Activated CD4-positive, alpha-beta memory T cell treated with anti-CD3 and anti-CD28 coated beads, Interleukin-2, amount 10 ng/mL, durations not matched to agents 7 days and 5 days (primary cell): ENCODE results near the gene ZNF565. TPM values are rescaled to one million over a fixed set of nuclear protein-coding genes. Genes with fewer than 3 reads are reported as not detected.
"Not testable (repeated sequence)": the region's sequence is repeated elsewhere in the genome, so short reads cannot be mapped to it uniquely, and the experiment has no call there.

ENCODE experiments used
- CTCF ChIA-PET: fragments of 350-600 bp; sonication (Branson Sonifier 250); formaldehyde crosslinking; loops from one replicate; lab custom pipeline; 2021; ENCODE audit warnings: antibody characterized with exemption, inconsistent platforms; lab: Charles Lee
- POLR2A ChIA-PET: fragments of 350-600 bp; sonication (Branson Sonifier 250); formaldehyde crosslinking; loops from one replicate; lab custom pipeline; 2021; ENCODE audit warnings: antibody characterized with exemption; lab: Charles Lee
- DNase-seq: peaks from one replicate; pipeline ENCODE4 v3.0.0-alpha.2; 2020
- H3K27ac Mint-ChIP-seq: one replicate; pipeline ENCODE4 v1.8.0; 2021; ENCODE audit warnings: mild to moderate bottlenecking, mixed read lengths
- H3K27me3 Mint-ChIP-seq: one replicate; pipeline ENCODE4 v1.8.0; 2021; ENCODE audit warnings: mixed read lengths
- H3K36me3 Mint-ChIP-seq: one replicate; pipeline ENCODE4 v1.8.0; 2021; ENCODE audit warnings: low read depth, mixed read lengths
- H3K4me1 Mint-ChIP-seq: one replicate; pipeline ENCODE4 v1.8.0; 2021; ENCODE audit warnings: mixed read lengths
- H3K4me3 Mint-ChIP-seq: one replicate; pipeline ENCODE4 v1.8.0; 2021; ENCODE audit warnings: mild to moderate bottlenecking, mixed read lengths
- H3K9me3 Mint-ChIP-seq: one replicate; pipeline ENCODE4 v1.8.0; 2021; ENCODE audit warnings: mixed read lengths
- total RNA-seq, 2 experiments: library from RNA; stranded (reverse); gene quantifications; one replicate each; pipeline ENCODE4 v1.2.3, GENCODE V29; 2021

Gene ZNF565
- total RNA-seq, 2 experiments from 2014 or later = 2.0 to 3.5 TPM

DNA sequence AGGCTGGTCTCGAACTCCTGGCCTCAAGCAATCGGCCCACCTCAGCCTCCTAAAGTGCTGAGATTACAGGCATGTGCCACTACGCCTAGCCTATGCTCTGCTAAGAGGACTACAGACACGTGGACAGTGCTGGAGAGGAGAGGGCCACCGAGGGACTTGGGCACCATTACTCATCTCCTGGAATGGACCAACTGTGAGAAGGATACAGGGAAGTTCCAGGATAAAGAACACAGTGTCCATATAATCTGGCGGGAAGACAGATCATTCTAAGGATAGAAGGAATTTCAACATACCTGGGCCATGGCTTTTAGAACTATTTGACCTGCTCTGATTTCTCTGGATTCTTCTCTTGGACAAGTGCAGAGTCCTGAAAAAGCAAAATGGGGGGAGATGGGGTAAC is 12.8 kb downstream of the ZNF565 start:
- H3K27ac Mint-ChIP-seq = no peak overlapping the region
- DNase-seq = no peak
- H3K36me3 Mint-ChIP-seq = no peaks in the 10 kb centered on the region
- H3K4me3 Mint-ChIP-seq = no peak overlapping the region
- CTCF ChIA-PET = no interaction called here
- H3K27me3 Mint-ChIP-seq = no peaks in the 10 kb centered on the region
- H3K4me1 Mint-ChIP-seq = no peaks in the 10 kb centered on the region
- POLR2A ChIA-PET = interaction anchor here (0.6 kb wide), 1 partner anchor 14 kb away, joined by 5 read pairs; the partner anchor contains the start of gene ZNF146
- H3K9me3 Mint-ChIP-seq = no peaks in the 10 kb centered on the region

GRCh38 chr19:36198119-36198518 is 16.3 kb downstream of the ZNF565 start:
- POLR2A ChIA-PET = interaction anchor here (1.2 kb wide), 1 partner anchor 17 kb away, joined by 4 read pairs; the partner anchor contains the start of gene ZNF146
- Mint-ChIP-seq H3K27me3 (no peaks in the 10 kb centered on the region), H3K4me1 (no peaks in the 10 kb centered on the region), H3K4me3 (no peak overlapping the region), H3K9me3 (no peaks in the 10 kb centered on the region), H3K36me3 (peaks cover 5% of the 10 kb centered on the region), H3K27ac (no peak overlapping the region)
- DNase-seq = no peak
- CTCF ChIA-PET = no interaction called here

DNA sequence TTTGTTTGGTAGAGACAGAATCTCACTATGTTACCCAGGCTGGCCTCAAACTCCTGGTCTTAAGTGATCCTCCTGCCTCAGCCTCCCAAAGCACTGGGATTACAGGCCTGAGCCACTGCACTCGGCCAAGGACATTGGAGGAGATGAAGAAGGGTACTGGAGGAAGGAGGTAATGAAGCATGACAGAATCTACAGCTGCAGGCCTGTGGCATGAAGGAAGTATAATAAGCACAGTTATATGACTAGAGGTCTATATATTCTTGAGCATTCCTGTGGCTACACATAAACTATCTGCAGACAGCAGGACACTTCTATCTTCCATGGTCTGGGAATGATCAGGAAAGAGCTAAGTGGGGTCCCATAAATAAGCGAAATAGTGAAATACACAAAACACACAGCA is 18.2 kb downstream of the ZNF565 start:
- no peak for DNase-seq
- POLR2A ChIA-PET = no interaction called here
- Mint-ChIP-seq H3K9me3 (no peaks in the 10 kb centered on the region), H3K27me3 (no peaks in the 10 kb centered on the region), H3K27ac (no peak overlapping the region), H3K4me1 (no peaks in the 10 kb centered on the region), H3K36me3 (peaks cover 5% of the 10 kb centered on the region), H3K4me3 (no peak overlapping the region)
- CTCF ChIA-PET = no interaction called here

GRCh38 chr19:36186722-36187121 is 27.7 kb downstream of the ZNF565 start:
- H3K27me3 Mint-ChIP-seq, CTCF ChIA-PET, H3K4me3 Mint-ChIP-seq, H3K27ac Mint-ChIP-seq, H3K36me3 Mint-ChIP-seq, H3K4me1 Mint-ChIP-seq, DNase-seq, H3K9me3 Mint-ChIP-seq: not testable (repeated sequence)
- POLR2A ChIA-PET = interaction anchor here (1.2 kb wide), 1 partner anchor 60 kb away, joined by 4 read pairs; no protein-coding TSS in a partner anchor

DNA sequence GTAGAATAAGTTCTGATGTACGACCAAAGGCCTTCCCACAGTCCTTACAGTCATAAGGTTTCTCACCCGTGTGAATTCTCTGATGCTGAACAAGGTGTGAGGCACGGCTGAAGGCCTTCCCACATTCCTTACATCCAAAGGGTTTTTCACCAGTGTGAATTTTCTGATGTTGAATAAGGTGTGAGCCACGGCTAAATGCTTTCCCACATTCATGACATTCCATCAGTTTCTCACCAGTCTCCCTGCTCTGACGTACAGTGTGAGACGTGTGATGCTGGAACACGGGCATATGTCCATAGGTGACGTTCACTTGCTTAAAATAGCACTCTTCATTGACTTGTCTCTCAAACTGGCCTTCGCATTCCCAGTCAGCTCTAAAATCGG is 31.2 kb downstream of the ZNF565 start:
- Mint-ChIP-seq H3K27ac (no peak overlapping the region), H3K27me3 (no peaks in the 10 kb centered on the region), H3K36me3 (peaks cover 9% of the 10 kb centered on the region), H3K9me3 (no peaks in the 10 kb centered on the region), H3K4me3 (no peak overlapping the region), H3K4me1 (no peaks in the 10 kb centered on the region)
- DNase-seq = no peak
- ChIA-PET CTCF (interaction anchor here (1.3 kb wide), 1 partner anchor 55 kb away, joined by 3 read pairs; no protein-coding TSS in a partner anchor), POLR2A (no interaction called here)

GRCh38 chr19:36182612-36183244 is 31.7 kb downstream of the ZNF565 start:
- no peak overlapping the region for H3K4me3 Mint-ChIP-seq
- no peaks in the 10 kb centered on the region for H3K27me3 Mint-ChIP-seq
- peaks cover 9% of the 10 kb centered on the region for H3K36me3 Mint-ChIP-seq
- ChIA-PET CTCF (interaction anchor here (1.3 kb wide), 1 partner anchor 55 kb away, joined by 3 read pairs; no protein-coding TSS in a partner anchor), POLR2A (no interaction called here)
- no peak overlapping the region for H3K27ac Mint-ChIP-seq
- no peaks in the 10 kb centered on the region for H3K4me1 Mint-ChIP-seq
- no peak for DNase-seq
- H3K9me3 Mint-ChIP-seq = no peaks in the 10 kb centered on the region

DNA sequence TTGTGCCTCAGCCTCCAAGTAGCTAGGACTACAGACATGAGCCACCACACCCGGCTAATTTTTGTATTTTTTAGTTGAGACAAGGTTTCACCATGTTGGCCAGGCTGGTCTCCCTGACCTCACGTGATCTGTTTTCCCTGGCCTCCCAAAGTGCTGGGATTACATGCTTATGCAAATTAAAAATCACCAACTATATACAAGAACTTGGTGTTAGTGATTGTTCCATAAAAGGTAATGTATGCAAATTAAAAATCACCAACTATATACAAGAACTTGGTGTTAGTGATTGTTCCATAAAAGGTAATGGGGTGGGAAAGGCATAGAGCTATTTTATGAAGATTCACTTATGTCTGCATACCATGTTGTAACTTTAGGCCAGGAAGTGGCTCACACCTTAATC is 35.4 kb downstream of the ZNF565 start:
- H3K27ac Mint-ChIP-seq, H3K4me1 Mint-ChIP-seq, H3K36me3 Mint-ChIP-seq, DNase-seq, H3K27me3 Mint-ChIP-seq, H3K9me3 Mint-ChIP-seq, H3K4me3 Mint-ChIP-seq, POLR2A ChIA-PET: not testable (repeated sequence)
- CTCF ChIA-PET = interaction anchor here (0.6 to 1.0 kb wide), 3 partner anchors 35 to 223 kb away, joined by 3 to 5 read pairs (median 3); no protein-coding TSS in a partner anchor

- H3K36me3 Mint-ChIP-seq, H3K9me3 Mint-ChIP-seq, H3K27me3 Mint-ChIP-seq, H3K4me3 Mint-ChIP-seq, POLR2A ChIA-PET, DNase-seq, H3K4me1 Mint-ChIP-seq, H3K27ac Mint-ChIP-seq: not testable (repeated sequence)
- CTCF ChIA-PET = interaction anchor here (0.6 to 13.0 kb wide), 2 partner anchors 46 to 338 kb away, joined by 5 to 150 read pairs; no protein-coding TSS in a partner anchor
These were observed 40.6 kb downstream of the ZNF565 start for GRCh38 chr19:36173846-36174245.

- POLR2A ChIA-PET = no interaction called here
- Mint-ChIP-seq H3K9me3 (no peaks in the 10 kb centered on the region), H3K4me1 (peaks cover 5% of the 10 kb centered on the region), H3K4me3 (no peak overlapping the region), H3K27ac (no peak overlapping the region), H3K36me3 (no peaks in the 10 kb centered on the region), H3K27me3 (no peaks in the 10 kb centered on the region)
- DNase-seq = no peak
- CTCF ChIA-PET = interaction anchor here (13.0 kb wide), 1 partner anchor 45 kb away, joined by 150 read pairs; no protein-coding TSS in a partner anchor
These were observed 41.6 kb downstream of the ZNF565 start for GRCh38 chr19:36172852-36173251.

DNA sequence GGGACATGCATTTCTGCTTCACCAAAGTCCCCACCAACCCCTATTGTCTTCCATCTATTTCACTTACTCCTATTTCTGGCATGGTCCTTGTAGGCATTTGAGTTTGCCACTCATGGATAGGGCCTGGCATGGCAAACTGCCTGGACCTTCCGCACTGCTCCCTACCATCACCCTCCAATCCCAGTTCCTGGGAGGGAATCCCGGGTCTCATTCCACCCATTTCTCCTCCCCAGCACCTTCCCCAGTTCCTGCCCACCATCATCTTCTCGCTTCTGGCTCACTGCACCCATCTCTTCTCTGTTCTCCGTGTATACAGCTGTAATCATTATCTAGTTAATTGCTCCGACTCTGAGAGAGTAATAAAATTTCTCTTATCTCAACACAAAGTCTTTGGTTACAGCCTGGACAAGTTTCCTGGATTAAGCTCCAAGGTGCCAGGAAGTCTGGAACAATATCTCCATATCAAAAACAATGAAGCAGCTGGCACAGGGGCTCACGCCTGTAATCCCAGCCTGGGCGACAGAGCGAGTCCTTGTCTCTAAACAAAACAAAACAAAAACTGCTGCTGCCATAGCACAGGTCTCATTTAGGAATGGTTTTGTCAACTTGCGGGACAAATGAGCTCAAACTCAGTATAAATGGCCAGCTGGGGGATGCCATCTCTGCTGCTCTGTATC is 45.2 kb downstream of the ZNF565 start:
- ChIA-PET CTCF (interaction anchor here (1.0 to 13.0 kb wide), 8 partner anchors 15 to 216 kb away, joined by 3 to 150 read pairs (median 4); partner anchors contain the start of genes CAPNS1, ZNF146 and ZNF565), POLR2A (interaction anchor here (0.7 to 1.6 kb wide), 4 partner anchors 8 to 46 kb away, joined by 3 to 10 read pairs (median 4); partner anchors contain the start of gene ZNF146)
- Mint-ChIP-seq H3K36me3 (peaks cover 2% of the 10 kb centered on the region), H3K9me3 (no peaks in the 10 kb centered on the region), H3K27ac (no peak overlapping the region), H3K27me3 (no peaks in the 10 kb centered on the region), H3K4me3 (no peak overlapping the region), H3K4me1 (peaks cover 5% of the 10 kb centered on the region)
- no peak for DNase-seq

- CTCF ChIA-PET = interaction anchor here (13.0 kb wide), 1 partner anchor 36 kb away, joined by 150 read pairs; no protein-coding TSS in a partner anchor
- POLR2A ChIA-PET = interaction anchor here (0.9 to 1.2 kb wide), 3 partner anchors 11 to 49 kb away, joined by 3 read pairs; partner anchors contain the start of gene POLR2I
- no peak for DNase-seq
These were observed 50.7 kb downstream of the ZNF565 start for GRCh38 chr19:36163813-36164212.

DNA sequence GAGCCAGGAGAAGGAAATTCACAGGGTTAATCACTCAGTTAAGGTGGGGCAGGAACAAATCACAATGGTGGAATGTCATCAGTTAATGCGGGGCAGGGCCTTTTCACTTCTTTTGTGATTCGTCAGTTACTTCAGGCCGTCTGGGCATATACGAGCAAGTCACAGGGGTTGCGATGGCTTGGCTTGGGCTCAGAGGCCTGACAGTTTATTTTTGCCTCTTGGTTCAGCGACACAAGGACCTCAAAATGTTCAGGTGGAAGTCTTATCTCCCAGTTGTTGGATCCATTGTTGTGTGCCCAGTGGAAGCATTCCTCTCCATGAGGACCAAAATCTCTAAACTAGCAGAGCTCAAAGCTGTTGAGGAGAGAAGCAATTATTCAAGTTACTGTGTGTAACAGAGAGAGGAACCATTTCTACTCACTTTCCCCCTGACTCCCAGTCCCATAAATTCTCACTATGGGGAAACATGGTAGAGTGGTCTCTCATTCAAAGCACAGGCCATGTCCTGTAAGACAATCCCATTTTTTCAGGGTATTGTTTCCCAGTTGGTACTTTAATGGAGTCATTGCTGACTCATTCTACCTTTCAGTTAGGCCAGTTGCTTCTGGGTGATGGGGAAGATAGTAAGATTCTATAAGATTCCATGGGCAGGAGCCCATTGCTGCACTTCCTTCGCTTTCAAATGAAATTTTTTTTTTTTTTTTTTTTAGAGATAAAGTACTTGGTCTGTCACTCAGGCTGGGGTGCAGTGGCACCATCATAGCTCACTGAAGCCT is 53.5 kb downstream of the ZNF565 start:
- ChIA-PET CTCF (no interaction called here), POLR2A (interaction anchor here (0.9 kb wide), 1 partner anchor 9 kb away, joined by 3 read pairs; no protein-coding TSS in a partner anchor)
- H3K4me3 Mint-ChIP-seq = no peak overlapping the region
- H3K36me3 Mint-ChIP-seq = peaks cover 25% of the 10 kb centered on the region
- H3K9me3 Mint-ChIP-seq = no peaks in the 10 kb centered on the region
- DNase-seq = no peak
- no peaks in the 10 kb centered on the region for H3K4me1 Mint-ChIP-seq
- H3K27ac Mint-ChIP-seq = no peak overlapping the region
- H3K27me3 Mint-ChIP-seq = no peaks in the 10 kb centered on the region

More at GRCh38 chr19:36163813-36164212, 50.7 kb downstream of the ZNF565 start:
- H3K27ac Mint-ChIP-seq = no peak overlapping the region
- no peak overlapping the region for H3K4me3 Mint-ChIP-seq
- H3K4me1 Mint-ChIP-seq = no peaks in the 10 kb centered on the region
- H3K27me3 Mint-ChIP-seq = no peaks in the 10 kb centered on the region
- peaks cover 27% of the 10 kb centered on the region for H3K36me3 Mint-ChIP-seq
- no peaks in the 10 kb centered on the region for H3K9me3 Mint-ChIP-seq
